K562 (cell line): ENCODE measurements around the gene POLRMT.
"Not testable (repeated sequence)": the region's sequence is repeated elsewhere in the genome, so short reads cannot be mapped to it uniquely, and the experiment has no call there.

Source experiments
- BDP1 ChIP-seq: IDR thresholded peaks from 3 replicates; pipeline ENCODE4 v1.6.1; 2011; ENCODE audit not compliant: insufficient read length, insufficient read depth
- CREM ChIP-seq: IDR thresholded peaks from 2 replicates; pipeline ENCODE4 v1.6.1; 2014; ENCODE audit warnings: antibody characterized with exemption, low read depth
- MEIS2 ChIP-seq: fragments of 450-650 bp; IDR thresholded peaks from 2 replicates; pipeline ENCODE4 v1.6.1; 2014; ENCODE audit warnings: mild to moderate bottlenecking; ENCODE audit not compliant: partially characterized antibody
- POLR2A ChIP-seq: fragments of 450-650 bp; conservative IDR thresholded peaks from 2 replicates; pipeline ENCODE4 v1.6.1; 2016
- ZBED1 ChIP-seq: IDR thresholded peaks from 2 replicates; pipeline ENCODE4 v1.6.1; 2014
- ZFP1 ChIP-seq: fragments of 450-650 bp; formaldehyde crosslinking; IDR thresholded peaks from 2 replicates; pipeline ENCODE4 v1.4.0; 2020; ENCODE audit warnings: mild to moderate bottlenecking, mixed read lengths
- ZNF589 ChIP-seq: fragments of 200-800 bp; sonication (Bioruptor generic); IDR thresholded peaks from 2 replicates; pipeline ENCODE4 v1.6.1; 2016; ENCODE audit warnings: low read depth, missing genetic modification characterization, missing compliant biosample characterization
- TF ChIP-seq, protein P1 (sequence below): sonication (generic); formaldehyde crosslinking; IDR thresholded peaks from 2 replicates; pipeline ENCODE4 v1.4.0; 2020; ENCODE audit warnings: mild to moderate bottlenecking, missing genetic modification reagents
- TF ChIP-seq, protein P2 (sequence below), 3 experiments: IDR thresholded peaks in 2 of 3; conservative IDR thresholded peaks in 1 of 3; 2 replicates each; pipeline ENCODE4 v1.5.1; 2011 to 2012; ENCODE audit warnings: low read length in 3 of 3, mild to moderate bottlenecking in 3 of 3, control low read depth in 2 of 3, improper control_type of control experiment in 1 of 3, inconsistent platforms in 1 of 3, low read depth in 1 of 3, mixed read lengths in 1 of 3, moderate library complexity in 1 of 3; ENCODE audit not compliant: insufficient read depth in 2 of 3
- TF ChIP-seq, protein P3 (sequence below): fragments of 450-650 bp; IDR thresholded peaks from 2 replicates; pipeline ENCODE4 v1.6.1; 2017; ENCODE audit warnings: mild to moderate bottlenecking, moderate library complexity
- TF ChIP-seq, protein P4 (sequence below): sonication (generic); formaldehyde crosslinking; IDR thresholded peaks from 2 replicates; pipeline ENCODE4 v1.8.0; 2022; ENCODE audit warnings: mild to moderate bottlenecking, missing genetic modification reagents
- TF ChIP-seq, protein P5 (sequence below): fragments of 450-650 bp; IDR thresholded peaks from 2 replicates; pipeline ENCODE4 v1.6.1; 2016; ENCODE audit warnings: low read depth

DNA sequence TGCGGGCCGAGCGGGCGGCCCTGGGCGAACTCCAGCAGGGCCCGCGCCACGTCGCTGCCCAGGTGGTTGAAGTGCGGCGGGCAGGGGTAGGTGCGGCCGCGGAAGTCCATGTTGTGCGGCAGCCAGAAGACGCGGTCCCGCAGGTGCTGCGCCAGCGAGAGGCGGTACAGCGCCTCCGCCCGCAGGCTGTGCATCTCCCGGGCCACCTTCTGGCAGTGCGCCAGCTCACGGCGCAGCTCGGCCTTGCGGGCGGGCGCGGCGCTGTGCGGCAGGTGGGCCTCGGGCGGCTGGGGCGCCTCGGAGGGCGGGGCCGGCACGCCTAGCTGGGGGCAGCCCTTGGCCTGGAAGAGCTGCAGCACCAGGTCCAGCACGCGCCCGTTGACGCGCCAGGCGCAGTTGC lies 12.1 kb downstream of the POLRMT start:
- TF ChIP-seq, protein P1, sequence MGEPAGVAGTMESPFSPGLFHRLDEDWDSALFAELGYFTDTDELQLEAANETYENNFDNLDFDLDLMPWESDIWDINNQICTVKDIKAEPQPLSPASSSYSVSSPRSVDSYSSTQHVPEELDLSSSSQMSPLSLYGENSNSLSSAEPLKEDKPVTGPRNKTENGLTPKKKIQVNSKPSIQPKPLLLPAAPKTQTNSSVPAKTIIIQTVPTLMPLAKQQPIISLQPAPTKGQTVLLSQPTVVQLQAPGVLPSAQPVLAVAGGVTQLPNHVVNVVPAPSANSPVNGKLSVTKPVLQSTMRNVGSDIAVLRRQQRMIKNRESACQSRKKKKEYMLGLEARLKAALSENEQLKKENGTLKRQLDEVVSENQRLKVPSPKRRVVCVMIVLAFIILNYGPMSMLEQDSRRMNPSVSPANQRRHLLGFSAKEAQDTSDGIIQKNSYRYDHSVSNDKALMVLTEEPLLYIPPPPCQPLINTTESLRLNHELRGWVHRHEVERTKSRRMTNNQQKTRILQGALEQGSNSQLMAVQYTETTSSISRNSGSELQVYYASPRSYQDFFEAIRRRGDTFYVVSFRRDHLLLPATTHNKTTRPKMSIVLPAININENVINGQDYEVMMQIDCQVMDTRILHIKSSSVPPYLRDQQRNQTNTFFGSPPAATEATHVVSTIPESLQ (CRISPR knock-in tag) = not testable (repeated sequence)
- TF ChIP-seq, protein P2, sequence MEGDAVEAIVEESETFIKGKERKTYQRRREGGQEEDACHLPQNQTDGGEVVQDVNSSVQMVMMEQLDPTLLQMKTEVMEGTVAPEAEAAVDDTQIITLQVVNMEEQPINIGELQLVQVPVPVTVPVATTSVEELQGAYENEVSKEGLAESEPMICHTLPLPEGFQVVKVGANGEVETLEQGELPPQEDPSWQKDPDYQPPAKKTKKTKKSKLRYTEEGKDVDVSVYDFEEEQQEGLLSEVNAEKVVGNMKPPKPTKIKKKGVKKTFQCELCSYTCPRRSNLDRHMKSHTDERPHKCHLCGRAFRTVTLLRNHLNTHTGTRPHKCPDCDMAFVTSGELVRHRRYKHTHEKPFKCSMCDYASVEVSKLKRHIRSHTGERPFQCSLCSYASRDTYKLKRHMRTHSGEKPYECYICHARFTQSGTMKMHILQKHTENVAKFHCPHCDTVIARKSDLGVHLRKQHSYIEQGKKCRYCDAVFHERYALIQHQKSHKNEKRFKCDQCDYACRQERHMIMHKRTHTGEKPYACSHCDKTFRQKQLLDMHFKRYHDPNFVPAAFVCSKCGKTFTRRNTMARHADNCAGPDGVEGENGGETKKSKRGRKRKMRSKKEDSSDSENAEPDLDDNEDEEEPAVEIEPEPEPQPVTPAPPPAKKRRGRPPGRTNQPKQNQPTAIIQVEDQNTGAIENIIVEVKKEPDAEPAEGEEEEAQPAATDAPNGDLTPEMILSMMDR (IDR thresholded peaks at IDR 0.05 in 2 of 3, conservative IDR thresholded peaks at IDR 0.05 in 1 of 3; ENCODE audit: insufficient read depth in 2 of 3, low read depth in 1 of 3, low read length in 3 of 3) = not testable (repeated sequence)
- not testable (repeated sequence) for TF ChIP-seq MEIS2; ZNF589 (CRISPR knock-in tag); CREM; POLR2A; ZFP1 (CRISPR knock-in tag); BDP1; ZBED1
- TF ChIP-seq, protein P3, sequence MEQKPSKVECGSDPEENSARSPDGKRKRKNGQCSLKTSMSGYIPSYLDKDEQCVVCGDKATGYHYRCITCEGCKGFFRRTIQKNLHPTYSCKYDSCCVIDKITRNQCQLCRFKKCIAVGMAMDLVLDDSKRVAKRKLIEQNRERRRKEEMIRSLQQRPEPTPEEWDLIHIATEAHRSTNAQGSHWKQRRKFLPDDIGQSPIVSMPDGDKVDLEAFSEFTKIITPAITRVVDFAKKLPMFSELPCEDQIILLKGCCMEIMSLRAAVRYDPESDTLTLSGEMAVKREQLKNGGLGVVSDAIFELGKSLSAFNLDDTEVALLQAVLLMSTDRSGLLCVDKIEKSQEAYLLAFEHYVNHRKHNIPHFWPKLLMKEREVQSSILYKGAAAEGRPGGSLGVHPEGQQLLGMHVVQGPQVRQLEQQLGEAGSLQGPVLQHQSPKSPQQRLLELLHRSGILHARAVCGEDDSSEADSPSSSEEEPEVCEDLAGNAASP = not testable (repeated sequence)
- TF ChIP-seq, protein P4, sequence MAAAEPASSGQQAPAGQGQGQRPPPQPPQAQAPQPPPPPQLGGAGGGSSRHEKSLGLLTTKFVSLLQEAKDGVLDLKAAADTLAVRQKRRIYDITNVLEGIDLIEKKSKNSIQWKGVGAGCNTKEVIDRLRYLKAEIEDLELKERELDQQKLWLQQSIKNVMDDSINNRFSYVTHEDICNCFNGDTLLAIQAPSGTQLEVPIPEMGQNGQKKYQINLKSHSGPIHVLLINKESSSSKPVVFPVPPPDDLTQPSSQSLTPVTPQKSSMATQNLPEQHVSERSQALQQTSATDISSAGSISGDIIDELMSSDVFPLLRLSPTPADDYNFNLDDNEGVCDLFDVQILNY (CRISPR knock-in tag) = not testable (repeated sequence)
- TF ChIP-seq, protein P5, sequence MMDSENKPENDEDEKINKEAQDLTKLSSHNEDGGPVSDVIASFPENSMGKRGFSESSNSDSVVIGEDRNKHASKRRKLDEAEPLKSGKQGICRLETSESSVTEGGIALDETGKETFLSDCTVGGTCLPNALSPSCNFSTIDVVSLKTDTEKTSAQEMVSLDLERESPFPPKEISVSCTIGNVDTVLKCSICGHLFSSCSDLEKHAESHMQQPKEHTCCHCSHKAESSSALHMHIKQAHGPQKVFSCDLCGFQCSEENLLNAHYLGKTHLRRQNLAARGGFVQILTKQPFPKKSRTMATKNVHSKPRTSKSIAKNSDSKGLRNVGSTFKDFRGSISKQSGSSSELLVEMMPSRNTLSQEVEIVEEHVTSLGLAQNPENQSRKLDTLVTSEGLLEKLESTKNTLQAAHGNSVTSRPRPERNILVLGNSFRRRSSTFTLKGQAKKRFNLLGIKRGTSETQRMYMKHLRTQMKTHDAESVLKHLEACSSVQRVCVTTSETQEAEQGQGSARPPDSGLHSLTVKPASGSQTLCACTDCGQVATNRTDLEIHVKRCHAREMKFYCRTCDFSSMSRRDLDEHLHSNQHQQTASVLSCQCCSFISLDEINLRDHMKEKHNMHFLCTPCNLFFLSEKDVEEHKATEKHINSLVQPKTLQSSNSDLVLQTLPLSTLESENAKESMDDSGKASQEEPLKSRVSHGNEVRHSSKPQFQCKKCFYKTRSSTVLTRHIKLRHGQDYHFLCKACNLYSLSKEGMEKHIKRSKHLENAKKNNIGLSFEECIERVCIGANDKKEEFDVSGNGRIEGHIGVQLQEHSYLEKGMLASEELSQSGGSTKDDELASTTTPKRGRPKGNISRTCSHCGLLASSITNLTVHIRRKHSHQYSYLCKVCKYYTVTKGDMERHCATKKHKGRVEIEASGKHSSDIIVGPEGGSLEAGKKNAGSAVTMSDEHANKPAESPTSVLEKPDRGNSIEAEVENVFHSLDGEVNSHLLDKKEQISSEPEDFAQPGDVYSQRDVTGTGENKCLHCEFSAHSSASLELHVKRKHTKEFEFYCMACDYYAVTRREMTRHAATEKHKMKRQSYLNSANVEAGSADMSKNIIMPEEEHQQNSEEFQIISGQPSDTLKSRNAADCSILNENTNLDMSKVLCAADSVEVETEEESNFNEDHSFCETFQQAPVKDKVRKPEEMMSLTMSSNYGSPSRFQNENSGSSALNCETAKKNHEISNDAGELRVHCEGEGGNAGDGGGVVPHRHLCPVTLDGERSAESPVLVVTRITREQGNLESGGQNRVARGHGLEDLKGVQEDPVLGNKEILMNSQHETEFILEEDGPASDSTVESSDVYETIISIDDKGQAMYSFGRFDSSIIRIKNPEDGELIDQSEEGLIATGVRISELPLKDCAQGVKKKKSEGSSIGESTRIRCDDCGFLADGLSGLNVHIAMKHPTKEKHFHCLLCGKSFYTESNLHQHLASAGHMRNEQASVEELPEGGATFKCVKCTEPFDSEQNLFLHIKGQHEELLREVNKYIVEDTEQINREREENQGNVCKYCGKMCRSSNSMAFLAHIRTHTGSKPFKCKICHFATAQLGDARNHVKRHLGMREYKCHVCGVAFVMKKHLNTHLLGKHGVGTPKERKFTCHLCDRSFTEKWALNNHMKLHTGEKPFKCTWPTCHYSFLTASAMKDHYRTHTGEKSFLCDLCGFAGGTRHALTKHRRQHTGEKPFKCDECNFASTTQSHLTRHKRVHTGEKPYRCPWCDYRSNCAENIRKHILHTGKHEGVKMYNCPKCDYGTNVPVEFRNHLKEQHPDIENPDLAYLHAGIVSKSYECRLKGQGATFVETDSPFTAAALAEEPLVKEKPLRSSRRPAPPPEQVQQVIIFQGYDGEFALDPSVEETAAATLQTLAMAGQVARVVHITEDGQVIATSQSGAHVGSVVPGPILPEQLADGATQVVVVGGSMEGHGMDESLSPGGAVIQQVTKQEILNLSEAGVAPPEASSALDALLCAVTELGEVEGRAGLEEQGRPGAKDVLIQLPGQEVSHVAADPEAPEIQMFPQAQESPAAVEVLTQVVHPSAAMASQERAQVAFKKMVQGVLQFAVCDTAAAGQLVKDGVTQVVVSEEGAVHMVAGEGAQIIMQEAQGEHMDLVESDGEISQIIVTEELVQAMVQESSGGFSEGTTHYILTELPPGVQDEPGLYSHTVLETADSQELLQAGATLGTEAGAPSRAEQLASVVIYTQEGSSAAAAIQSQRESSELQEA = not testable (repeated sequence)
